Activated CD4-positive, alpha-beta T cell treated with anti-CD3 and anti-CD28 coated beads, Interleukin-2, amount 10 ng/mL, durations not matched to agents 7 days and 5 days (primary cell): ENCODE data around the gene TGM6. TPM values are rescaled to one million over a fixed set of nuclear protein-coding genes. Genes with fewer than 3 reads are reported as not detected.

Experiments used
- CTCF ChIA-PET: fragments of 350-600 bp; sonication (Branson Sonifier 250); formaldehyde crosslinking; loops from one replicate; lab custom pipeline; 2021; ENCODE audit warnings: antibody characterized with exemption; lab: Charles Lee
- POLR2A ChIA-PET: fragments of 350-600 bp; sonication (Branson Sonifier 250); formaldehyde crosslinking; loops from one replicate; lab custom pipeline; 2021; ENCODE audit warnings: antibody characterized with exemption; lab: Charles Lee
- DNase-seq: peaks from one replicate; pipeline ENCODE4 v3.0.0-alpha.2; 2020
- H3K27ac Mint-ChIP-seq: one replicate; pipeline ENCODE4 v1.8.0; 2021; ENCODE audit warnings: mild to moderate bottlenecking, moderate library complexity, mixed read lengths
- H3K27me3 Mint-ChIP-seq: one replicate; pipeline ENCODE4 v1.8.0; 2021; ENCODE audit warnings: mixed read lengths
- H3K36me3 Mint-ChIP-seq: one replicate; pipeline ENCODE4 v1.8.0; 2021; ENCODE audit warnings: low read depth, mixed read lengths
- H3K4me1 Mint-ChIP-seq: one replicate; pipeline ENCODE4 v1.8.0; 2021; ENCODE audit warnings: mixed read lengths
- H3K4me3 Mint-ChIP-seq: one replicate; pipeline ENCODE4 v1.8.0; 2021; ENCODE audit warnings: mild to moderate bottlenecking, moderate library complexity, mixed read lengths
- H3K9me3 Mint-ChIP-seq: one replicate; pipeline ENCODE4 v1.8.0; 2021; ENCODE audit warnings: mixed read lengths
- total RNA-seq, 2 experiments: library from RNA; stranded (reverse); gene quantifications; one replicate each; pipeline ENCODE4 v1.2.3, GENCODE V29; 2021

TGM6 gene
- total RNA-seq, 2 experiments from 2014 or later: not detected

- ChIA-PET CTCF (no interaction called here), POLR2A (no interaction called here)
- no peaks in the 10 kb centered on the region for H3K36me3 Mint-ChIP-seq
- H3K27me3 Mint-ChIP-seq: peaks cover 57% of the 10 kb centered on the region
- H3K4me1 Mint-ChIP-seq: no peaks in the 10 kb centered on the region
- H3K4me3 Mint-ChIP-seq: no peak overlapping the region
- H3K9me3 Mint-ChIP-seq: peaks cover 2% of the 10 kb centered on the region
- no peak overlapping the region for H3K27ac Mint-ChIP-seq
- DNase-seq: no peak
These were observed 7.6 kb upstream of the TGM6 start for GRCh38 chr20:2373098-2373497.

- Mint-ChIP-seq H3K9me3 (no peaks in the 10 kb centered on the region), H3K4me3 (no peak overlapping the region), H3K4me1 (peaks cover 11% of the 10 kb centered on the region), H3K27me3 (peaks cover 46% of the 10 kb centered on the region), H3K36me3 (no peaks in the 10 kb centered on the region), H3K27ac (no peak overlapping the region)
- CTCF ChIA-PET: interaction anchor here (1.0 kb wide), 1 partner anchor 9 kb away, joined by 3 read pairs; no protein-coding TSS in a partner anchor
- POLR2A ChIA-PET: no interaction called here
- DNase-seq: no peak
These were observed 6.2 kb upstream of the TGM6 start for GRCh38 chr20:2374346-2375125.

GRCh38 chr20:2378893-2379292 is 1.8 kb upstream of the TGM6 start:
- no peaks in the 10 kb centered on the region for H3K36me3 Mint-ChIP-seq
- POLR2A ChIA-PET: interaction anchor here (0.6 kb wide), 1 partner anchor 44 kb away, joined by 3 read pairs; no protein-coding TSS in a partner anchor
- H3K27ac Mint-ChIP-seq: no peak overlapping the region
- H3K4me1 Mint-ChIP-seq: peaks cover 24% of the 10 kb centered on the region
- H3K9me3 Mint-ChIP-seq: no peaks in the 10 kb centered on the region
- no peak for DNase-seq
- peaks cover 30% of the 10 kb centered on the region for H3K27me3 Mint-ChIP-seq
- H3K4me3 Mint-ChIP-seq: no peak overlapping the region
- CTCF ChIA-PET: interaction anchor here (3.2 kb wide), 1 partner anchor 8 kb away, joined by 7 read pairs; no protein-coding TSS in a partner anchor

GRCh38 chr20:2379511-2380229 is 1.0 kb upstream of the TGM6 start:
- no peaks in the 10 kb centered on the region for H3K9me3 Mint-ChIP-seq
- H3K27ac Mint-ChIP-seq: peak overlapping the region; percentile 76
- ChIA-PET POLR2A (interaction anchor here (0.6 kb wide), 1 partner anchor 45 kb away, joined by 3 read pairs; no protein-coding TSS in a partner anchor), CTCF (interaction anchor here (0.8 kb wide), 1 partner anchor 313 kb away, joined by 6 read pairs; no protein-coding TSS in a partner anchor)
- peaks cover 27% of the 10 kb centered on the region for H3K27me3 Mint-ChIP-seq
- peak; percentile 54 for DNase-seq
- peaks cover 24% of the 10 kb centered on the region for H3K4me1 Mint-ChIP-seq
- no peaks in the 10 kb centered on the region for H3K36me3 Mint-ChIP-seq
- peak overlapping the region; percentile 24 for H3K4me3 Mint-ChIP-seq

GRCh38 chr20:2381303-2381702 is 602 bp downstream of the TGM6 start:
- Mint-ChIP-seq H3K9me3 (no peaks in the 10 kb centered on the region), H3K4me1 (peaks cover 26% of the 10 kb centered on the region), H3K27ac (no peak overlapping the region), H3K27me3 (peaks cover 28% of the 10 kb centered on the region), H3K4me3 (no peak overlapping the region), H3K36me3 (no peaks in the 10 kb centered on the region)
- ChIA-PET POLR2A (no interaction called here), CTCF (no interaction called here)
- no peak for DNase-seq

- H3K27ac Mint-ChIP-seq: no peak overlapping the region
- peaks cover 34% of the 10 kb centered on the region for H3K4me1 Mint-ChIP-seq
- H3K9me3 Mint-ChIP-seq: no peaks in the 10 kb centered on the region
- POLR2A ChIA-PET: no interaction called here
- peaks cover 23% of the 10 kb centered on the region for H3K27me3 Mint-ChIP-seq
- no peak for DNase-seq
- no peaks in the 10 kb centered on the region for H3K36me3 Mint-ChIP-seq
- CTCF ChIA-PET: interaction anchor here (0.9 kb wide), 1 partner anchor 13 kb away, joined by 5 read pairs; no protein-coding TSS in a partner anchor
- H3K4me3 Mint-ChIP-seq: no peak overlapping the region
These were observed 2.1 kb downstream of the TGM6 start for GRCh38 chr20:2382833-2383232.

- peaks cover 8% of the 10 kb centered on the region for H3K9me3 Mint-ChIP-seq
- ChIA-PET CTCF (no interaction called here), POLR2A (no interaction called here)
- no peak overlapping the region for H3K27ac Mint-ChIP-seq
- peaks cover 26% of the 10 kb centered on the region for H3K27me3 Mint-ChIP-seq
- no peak for DNase-seq
- no peak overlapping the region for H3K4me3 Mint-ChIP-seq
- no peaks in the 10 kb centered on the region for H3K36me3 Mint-ChIP-seq
- H3K4me1 Mint-ChIP-seq: peaks cover 18% of the 10 kb centered on the region
These were observed 4.3 kb downstream of the TGM6 start for GRCh38 chr20:2385026-2385425.

GRCh38 chr20:2385496-2385895 is 4.8 kb downstream of the TGM6 start:
- peaks cover 15% of the 10 kb centered on the region for H3K4me1 Mint-ChIP-seq
- no peak overlapping the region for H3K4me3 Mint-ChIP-seq
- CTCF ChIA-PET: no interaction called here
- DNase-seq: no peak
- peaks cover 9% of the 10 kb centered on the region for H3K9me3 Mint-ChIP-seq
- no peak overlapping the region for H3K27ac Mint-ChIP-seq
- no peaks in the 10 kb centered on the region for H3K36me3 Mint-ChIP-seq
- POLR2A ChIA-PET: no interaction called here
- peaks cover 27% of the 10 kb centered on the region for H3K27me3 Mint-ChIP-seq

- Mint-ChIP-seq H3K36me3 (no peaks in the 10 kb centered on the region), H3K4me1 (peaks cover 11% of the 10 kb centered on the region), H3K27me3 (peaks cover 28% of the 10 kb centered on the region), H3K27ac (peak overlapping the region; percentile 67), H3K4me3 (no peak overlapping the region), H3K9me3 (peaks cover 9% of the 10 kb centered on the region)
- ChIA-PET CTCF (interaction anchor here (0.5 to 1.9 kb wide), 4 partner anchors 8 to 154 kb away, joined by 3 to 7 read pairs (median 4); no protein-coding TSS in a partner anchor), POLR2A (no interaction called here)
- no peak for DNase-seq
These were observed 5.9 kb downstream of the TGM6 start for GRCh38 chr20:2386516-2387179.

GRCh38 chr20:2387180-2387577 is 6.5 kb downstream of the TGM6 start:
- no peak overlapping the region for H3K4me3 Mint-ChIP-seq
- ChIA-PET POLR2A (no interaction called here), CTCF (interaction anchor here (0.5 to 1.9 kb wide), 8 partner anchors 8 to 153 kb away, joined by 3 to 7 read pairs (median 3); no protein-coding TSS in a partner anchor)
- H3K9me3 Mint-ChIP-seq: peaks cover 9% of the 10 kb centered on the region
- H3K36me3 Mint-ChIP-seq: no peaks in the 10 kb centered on the region
- peaks cover 11% of the 10 kb centered on the region for H3K4me1 Mint-ChIP-seq
- peaks cover 24% of the 10 kb centered on the region for H3K27me3 Mint-ChIP-seq
- peak overlapping the region; percentile 67 for H3K27ac Mint-ChIP-seq
- peak; percentile 69 for DNase-seq

- H3K9me3 Mint-ChIP-seq: peaks cover 9% of the 10 kb centered on the region
- H3K4me3 Mint-ChIP-seq: no peak overlapping the region
- ChIA-PET CTCF (interaction anchor here (0.6 to 1.9 kb wide), 7 partner anchors 8 to 65 kb away, joined by 3 to 7 read pairs (median 3); no protein-coding TSS in a partner anchor), POLR2A (no interaction called here)
- H3K4me1 Mint-ChIP-seq: peaks cover 11% of the 10 kb centered on the region
- no peak for DNase-seq
- peaks cover 22% of the 10 kb centered on the region for H3K27me3 Mint-ChIP-seq
- no peaks in the 10 kb centered on the region for H3K36me3 Mint-ChIP-seq
- H3K27ac Mint-ChIP-seq: no peak overlapping the region
These were observed 6.9 kb downstream of the TGM6 start for GRCh38 chr20:2387580-2387979.

- POLR2A ChIA-PET: no interaction called here
- peaks cover 11% of the 10 kb centered on the region for H3K4me1 Mint-ChIP-seq
- H3K27me3 Mint-ChIP-seq: peaks cover 14% of the 10 kb centered on the region
- CTCF ChIA-PET: no interaction called here
- peaks cover 9% of the 10 kb centered on the region for H3K9me3 Mint-ChIP-seq
- DNase-seq: no peak
- H3K27ac Mint-ChIP-seq: no peak overlapping the region
- H3K4me3 Mint-ChIP-seq: no peak overlapping the region
- H3K36me3 Mint-ChIP-seq: no peaks in the 10 kb centered on the region
These were observed 10.4 kb downstream of the TGM6 start for GRCh38 chr20:2390951-2391675.
